Panc1 (cell line): ENCODE data around the gene PPP1R7.

Source experiments
- POLR2AphosphoS5 ChIP-seq: IDR thresholded peaks from 2 replicates; pipeline ENCODE4 v1.6.1; 2012; ENCODE audit warnings: mild to moderate bottlenecking, low read depth, low read length, moderate library complexity
- SIN3A ChIP-seq: IDR thresholded peaks from 2 replicates; pipeline ENCODE4 v1.6.1; 2012; ENCODE audit warnings: low read depth, mild to moderate bottlenecking, low read length, moderate library complexity, borderline replicate concordance; ENCODE audit not compliant: insufficient read depth
- TF ChIP-seq, protein P1 (sequence below): fragments of 450-650 bp; IDR thresholded peaks from 2 replicates; pipeline ENCODE4 v1.5.1; 2017; ENCODE audit warnings: mild to moderate bottlenecking
- TF ChIP-seq, protein P2 (sequence below), 2 experiments: IDR thresholded peaks; 2 replicates each; pipeline ENCODE4 v1.6.1; 2011 to 2012; ENCODE audit warnings: low read depth in 2 of 2, control low read depth in 1 of 2, low read length in 1 of 2, mild to moderate bottlenecking in 1 of 2, moderate library complexity in 1 of 2; ENCODE audit not compliant: insufficient read depth in 1 of 2

DNA sequence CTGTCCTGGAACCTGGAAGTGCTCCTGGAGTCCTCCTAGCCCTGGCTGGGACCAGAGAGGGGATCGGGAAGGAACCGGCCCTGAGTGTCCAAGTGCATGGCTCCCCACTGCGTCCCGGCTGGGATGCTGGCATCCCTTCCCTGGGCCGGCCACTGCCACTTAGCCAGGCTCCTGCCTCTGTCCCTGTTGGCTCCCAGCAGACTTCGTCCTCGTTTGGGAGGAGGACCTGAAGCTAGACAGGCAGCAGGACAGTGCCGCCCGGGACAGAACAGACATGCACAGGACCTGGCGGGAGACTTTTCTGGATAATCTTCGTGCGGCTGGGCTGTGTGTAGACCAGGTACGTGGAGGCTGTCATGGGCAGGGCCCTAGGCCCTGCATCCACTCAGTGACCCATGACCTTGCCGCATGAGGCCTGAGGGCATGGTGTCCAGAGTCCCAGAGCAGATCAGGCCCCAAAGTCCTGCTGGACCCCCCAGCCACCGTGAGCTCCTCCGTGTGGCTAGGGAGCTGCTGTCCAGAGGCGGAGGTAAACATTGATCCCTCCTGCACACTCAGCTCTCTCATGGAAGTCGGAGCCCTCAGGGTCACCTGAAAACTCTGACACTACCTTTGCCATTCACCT, 45.4 kb downstream of the PPP1R7 start:
- TF ChIP-seq SIN3A (no peak), POLR2AphosphoS5 (no peak)
- TF ChIP-seq, protein P1, sequence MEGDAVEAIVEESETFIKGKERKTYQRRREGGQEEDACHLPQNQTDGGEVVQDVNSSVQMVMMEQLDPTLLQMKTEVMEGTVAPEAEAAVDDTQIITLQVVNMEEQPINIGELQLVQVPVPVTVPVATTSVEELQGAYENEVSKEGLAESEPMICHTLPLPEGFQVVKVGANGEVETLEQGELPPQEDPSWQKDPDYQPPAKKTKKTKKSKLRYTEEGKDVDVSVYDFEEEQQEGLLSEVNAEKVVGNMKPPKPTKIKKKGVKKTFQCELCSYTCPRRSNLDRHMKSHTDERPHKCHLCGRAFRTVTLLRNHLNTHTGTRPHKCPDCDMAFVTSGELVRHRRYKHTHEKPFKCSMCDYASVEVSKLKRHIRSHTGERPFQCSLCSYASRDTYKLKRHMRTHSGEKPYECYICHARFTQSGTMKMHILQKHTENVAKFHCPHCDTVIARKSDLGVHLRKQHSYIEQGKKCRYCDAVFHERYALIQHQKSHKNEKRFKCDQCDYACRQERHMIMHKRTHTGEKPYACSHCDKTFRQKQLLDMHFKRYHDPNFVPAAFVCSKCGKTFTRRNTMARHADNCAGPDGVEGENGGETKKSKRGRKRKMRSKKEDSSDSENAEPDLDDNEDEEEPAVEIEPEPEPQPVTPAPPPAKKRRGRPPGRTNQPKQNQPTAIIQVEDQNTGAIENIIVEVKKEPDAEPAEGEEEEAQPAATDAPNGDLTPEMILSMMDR: no peak
- TF ChIP-seq, protein P2, sequence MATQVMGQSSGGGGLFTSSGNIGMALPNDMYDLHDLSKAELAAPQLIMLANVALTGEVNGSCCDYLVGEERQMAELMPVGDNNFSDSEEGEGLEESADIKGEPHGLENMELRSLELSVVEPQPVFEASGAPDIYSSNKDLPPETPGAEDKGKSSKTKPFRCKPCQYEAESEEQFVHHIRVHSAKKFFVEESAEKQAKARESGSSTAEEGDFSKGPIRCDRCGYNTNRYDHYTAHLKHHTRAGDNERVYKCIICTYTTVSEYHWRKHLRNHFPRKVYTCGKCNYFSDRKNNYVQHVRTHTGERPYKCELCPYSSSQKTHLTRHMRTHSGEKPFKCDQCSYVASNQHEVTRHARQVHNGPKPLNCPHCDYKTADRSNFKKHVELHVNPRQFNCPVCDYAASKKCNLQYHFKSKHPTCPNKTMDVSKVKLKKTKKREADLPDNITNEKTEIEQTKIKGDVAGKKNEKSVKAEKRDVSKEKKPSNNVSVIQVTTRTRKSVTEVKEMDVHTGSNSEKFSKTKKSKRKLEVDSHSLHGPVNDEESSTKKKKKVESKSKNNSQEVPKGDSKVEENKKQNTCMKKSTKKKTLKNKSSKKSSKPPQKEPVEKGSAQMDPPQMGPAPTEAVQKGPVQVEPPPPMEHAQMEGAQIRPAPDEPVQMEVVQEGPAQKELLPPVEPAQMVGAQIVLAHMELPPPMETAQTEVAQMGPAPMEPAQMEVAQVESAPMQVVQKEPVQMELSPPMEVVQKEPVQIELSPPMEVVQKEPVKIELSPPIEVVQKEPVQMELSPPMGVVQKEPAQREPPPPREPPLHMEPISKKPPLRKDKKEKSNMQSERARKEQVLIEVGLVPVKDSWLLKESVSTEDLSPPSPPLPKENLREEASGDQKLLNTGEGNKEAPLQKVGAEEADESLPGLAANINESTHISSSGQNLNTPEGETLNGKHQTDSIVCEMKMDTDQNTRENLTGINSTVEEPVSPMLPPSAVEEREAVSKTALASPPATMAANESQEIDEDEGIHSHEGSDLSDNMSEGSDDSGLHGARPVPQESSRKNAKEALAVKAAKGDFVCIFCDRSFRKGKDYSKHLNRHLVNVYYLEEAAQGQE (IDR thresholded peaks at IDR 0.05; ENCODE audit: insufficient read depth in 1 of 2, low read depth in 2 of 2, low read length in 1 of 2): no peak
